ENCODE data around the gene EBLN2. TPM values are rescaled to one million over a fixed set of nuclear protein-coding genes. Genes with fewer than 3 reads are reported as not detected.

The EBLN2 gene
- total and polyA plus RNA-seq, 2 experiments from 2014 or later = 6.1 to 9.3 TPM

- Histone ChIP-seq H3K9me3 (ENCODE audit: low read depth) (no peaks in the 10 kb centered on the region), H3K27ac (peak overlapping the region; percentile 39), H3K79me2 (no peaks in the 10 kb centered on the region), H2AFZ (no peak overlapping the region), H3K36me3 (replicated peaks; ENCODE audit: insufficient read depth, low read depth) (no peaks in the 10 kb centered on the region), H3K4me2 (peak overlapping the region; percentile 8), H3K9me2 (replicated peaks; ENCODE audit: insufficient read depth) (no peaks in the 10 kb centered on the region), H3K4me3 (no peak overlapping the region), H3K27me3 (no peaks in the 10 kb centered on the region), H4K20me1 (ENCODE audit: insufficient read depth, poor library complexity, severe bottlenecking) (peaks cover 100% of the 10 kb centered on the region), H3K4me1 (ENCODE audit: insufficient read depth) (peaks cover 29% of the 10 kb centered on the region)
- TF ChIP-seq EZH2 (IDR thresholded peaks at IDR 0.05; ENCODE audit: borderline replicate concordance) = no peak
- TF ChIP-seq CTCF (IDR thresholded peaks at IDR 0.05; ENCODE audit: poor library complexity) = no peak
- TF ChIP-seq EZH2phosphoT487 (IDR thresholded peaks at IDR 0.05; ENCODE audit: low read depth, severe bottlenecking, unreplicated experiment) = no peak
- WGBS (ENCODE audit: low lambda C conversion rate, missing lambda C conversion rate) = 95% methylated on average over 1 of the region's 1 CpG
- DNase-seq (ENCODE audit: low spot score) = no peak
These were observed 31.3 kb upstream of the EBLN2 start for GRCh38 chr3:73030073-73030597.

GRCh38 chr3:73031573-73032103, 29.8 kb upstream of the EBLN2 start:
- H3K27ac ChIP-seq = no peak overlapping the region
- H3K4me3 ChIP-seq = no peak overlapping the region
- H3K9me3 ChIP-seq (ENCODE audit: low read depth) = no peaks in the 10 kb centered on the region
- peaks cover 22% of the 10 kb centered on the region for H3K4me1 ChIP-seq (ENCODE audit: insufficient read depth)
- no peak overlapping the region for H2AFZ ChIP-seq
- no peaks in the 10 kb centered on the region for H3K9me2 ChIP-seq (replicated peaks; ENCODE audit: insufficient read depth)
- no peak overlapping the region for H3K4me2 ChIP-seq
- H3K36me3 ChIP-seq (replicated peaks; ENCODE audit: insufficient read depth, low read depth) = no peaks in the 10 kb centered on the region
- no peaks in the 10 kb centered on the region for H3K27me3 ChIP-seq
- TF ChIP-seq EZH2phosphoT487 (IDR thresholded peaks at IDR 0.05; ENCODE audit: low read depth, severe bottlenecking, unreplicated experiment) (no peak), CTCF (IDR thresholded peaks at IDR 0.05; ENCODE audit: poor library complexity) (no peak), EZH2 (IDR thresholded peaks at IDR 0.05; ENCODE audit: borderline replicate concordance) (no peak)
- 52% methylated on average over 2 of the region's 2 CpGs for WGBS (ENCODE audit: low lambda C conversion rate, missing lambda C conversion rate)
- peaks cover 100% of the 10 kb centered on the region for H4K20me1 ChIP-seq (ENCODE audit: insufficient read depth, poor library complexity, severe bottlenecking)
- no peaks in the 10 kb centered on the region for H3K79me2 ChIP-seq
- no peak for DNase-seq (ENCODE audit: low spot score)

GRCh38 chr3:73036694-73037591, 24.5 kb upstream of the EBLN2 start:
- Histone ChIP-seq H3K9me2 (replicated peaks; ENCODE audit: insufficient read depth) (no peaks in the 10 kb centered on the region), H3K36me3 (replicated peaks; ENCODE audit: insufficient read depth, low read depth) (no peaks in the 10 kb centered on the region), H3K4me2 (no peak overlapping the region), H3K9me3 (ENCODE audit: low read depth) (no peaks in the 10 kb centered on the region), H3K27me3 (no peaks in the 10 kb centered on the region), H3K27ac (peak overlapping the region; percentile 21), H3K79me2 (no peaks in the 10 kb centered on the region), H4K20me1 (ENCODE audit: insufficient read depth, poor library complexity, severe bottlenecking) (peaks cover 99% of the 10 kb centered on the region), H3K4me3 (no peak overlapping the region), H2AFZ (no peak overlapping the region), H3K4me1 (ENCODE audit: insufficient read depth) (peaks cover 12% of the 10 kb centered on the region)
- 57% methylated on average over 3 of the region's 3 CpGs for WGBS (ENCODE audit: low lambda C conversion rate, missing lambda C conversion rate)
- no peak for DNase-seq (ENCODE audit: low spot score)
- TF ChIP-seq CTCF (IDR thresholded peaks at IDR 0.05; ENCODE audit: poor library complexity) (no peak), EZH2phosphoT487 (IDR thresholded peaks at IDR 0.05; ENCODE audit: low read depth, severe bottlenecking, unreplicated experiment) (no peak)

All from hepatocyte (in vitro differentiated cells).